Fibroblast of the aortic adventitia (primary cell): Measurements from ENCODE around the gene MYOM1. TPM values are rescaled to one million over a fixed set of nuclear protein-coding genes. Genes with fewer than 3 reads are reported as not detected.

Experiments
- DNase-seq: peaks from one replicate; pipeline ENCODE4 v3.0.0-alpha.2; 2010; ENCODE audit warnings: low read depth
- H3K4me3 ChIP-seq: 2 replicates; pipeline ENCODE4 v1.5.1; 2011; ENCODE audit warnings: low read depth, mild to moderate bottlenecking, control low read depth, low read length, moderate library complexity
- CTCF ChIP-seq: IDR thresholded peaks from 2 replicates; pipeline ENCODE4 v1.5.1; 2011; ENCODE audit warnings: mild to moderate bottlenecking, low read length, control low read depth, inconsistent platforms; ENCODE audit not compliant: insufficient read depth
- total RNA-seq: library from RNA; depleted of rRNA; stranded (reverse); fragments of >200 nt; gene quantifications from 2 replicates; pipeline ENCODE4 v1.2.3, GENCODE V29; 2012; ENCODE audit warnings: low replicate concordance

The MYOM1 gene
- total RNA-seq, 1 donor, result 0.90 TPM

- H3K4me3 ChIP-seq, result no peak overlapping the region
- TF ChIP-seq CTCF, result no peak
- no peak for DNase-seq
Observed at GRCh38 chr18:3179430-3180089, 40.2 kb downstream of the MYOM1 start.

- no peak overlapping the region for H3K4me3 ChIP-seq
- DNase-seq, result no peak
- no peak for TF ChIP-seq CTCF
Observed at GRCh38 chr18:3177902-3178687, 41.7 kb downstream of the MYOM1 start.

- DNase-seq, result no peak
- no peak for TF ChIP-seq CTCF
- H3K4me3 ChIP-seq, result no peak overlapping the region
Observed at GRCh38 chr18:3175195-3175758, 44.5 kb downstream of the MYOM1 start.

- no peak overlapping the region for H3K4me3 ChIP-seq
- no peak for TF ChIP-seq CTCF
- no peak for DNase-seq
Observed at GRCh38 chr18:3172097-3172496, 47.7 kb downstream of the MYOM1 start.

- no peak overlapping the region for H3K4me3 ChIP-seq
- no peak for TF ChIP-seq CTCF
- no peak for DNase-seq
Observed at GRCh38 chr18:3171631-3172030, 48.1 kb downstream of the MYOM1 start.

GRCh38 chr18:3170441-3171161, 49.2 kb downstream of the MYOM1 start:
- TF ChIP-seq CTCF, result no peak
- no peak for DNase-seq
- no peak overlapping the region for H3K4me3 ChIP-seq
